Common myeloid progenitor, CD34-positive (primary cell): Measurements from ENCODE around the gene SNX9.
A peak's percentile ranks its signal among the peaks of the same experiment; 100 is the strongest.

Experiments
- CTCF ChIA-PET: fragments of 350-600 bp; sonication (Branson Sonifier 250); formaldehyde crosslinking; loops from one replicate; lab custom pipeline; 2021; ENCODE audit warnings: antibody characterized with exemption; lab: Charles Lee
- POLR2A ChIA-PET: fragments of 350-600 bp; sonication (Branson Sonifier 250); formaldehyde crosslinking; loops from one replicate; lab custom pipeline; 2021; ENCODE audit warnings: antibody characterized with exemption; lab: Charles Lee
- DNase-seq, 3 donors: peaks; one replicate each; pipeline versions ENCODE4 v3.0.0 to v3.0.0-alpha.2; 2013
- H3K27ac ChIP-seq, 2 experiments: 1 replicate in 1 of 2; 2 replicates in 1 of 2; pipeline ENCODE4 v1.7.0; 2013; ENCODE audit warnings: inconsistent platforms in 2 of 2, low read length in 2 of 2, mild to moderate bottlenecking in 2 of 2, low read depth in 1 of 2, moderate library complexity in 1 of 2; ENCODE audit not compliant: severe bottlenecking in 2 of 2, insufficient read depth in 1 of 2, poor library complexity in 1 of 2
- H3K27me3 ChIP-seq, 5 experiments: replicated peaks in 2 of 5; 1 replicate in 3 of 5; 2 replicates in 2 of 5; pipeline versions ENCODE4 v1.6.1 to v1.7.0; 2013; ENCODE audit warnings: low read length in 4 of 5, mild to moderate bottlenecking in 2 of 5, moderate library complexity in 2 of 5, inconsistent platforms in 1 of 5; ENCODE audit not compliant: insufficient read depth in 5 of 5, control insufficient read depth in 4 of 5
- H3K36me3 ChIP-seq, 4 experiments: 1 replicate in 2 of 4; 2 replicates in 2 of 4; pipeline versions ENCODE4 v1.6.1 to v1.7.0; 2013; ENCODE audit warnings: low read length in 3 of 4, control low read depth in 1 of 4, mild to moderate bottlenecking in 1 of 4; ENCODE audit not compliant: control insufficient read depth in 4 of 4, insufficient read depth in 4 of 4
- H3K4me1 ChIP-seq, 4 experiments: 1 replicate in 3 of 4; 2 replicates in 1 of 4; pipeline versions ENCODE4 v1.6.1 to v1.7.1; 2013; ENCODE audit warnings: low read length in 3 of 4, mild to moderate bottlenecking in 3 of 4, control low read depth in 1 of 4, inconsistent platforms in 1 of 4, moderate library complexity in 1 of 4; ENCODE audit not compliant: control insufficient read depth in 4 of 4, insufficient read depth in 4 of 4; ENCODE audit errors: control extremely low read depth in 1 of 4
- H3K4me3 ChIP-seq, 7 experiments: 1 replicate in 4 of 7; 2 replicates in 3 of 7; pipeline versions ENCODE4 v1.5.1 to v1.7.0; 2013; ENCODE audit warnings: mild to moderate bottlenecking in 7 of 7, low read length in 6 of 7, moderate library complexity in 6 of 7, inconsistent platforms in 2 of 7, low read depth in 2 of 7, control low read depth in 1 of 7; ENCODE audit not compliant: insufficient read depth in 4 of 7, control insufficient read depth in 1 of 7; ENCODE audit errors: extremely low read depth in 1 of 7
- H3K9me3 ChIP-seq, 5 experiments: 1 replicate in 4 of 5; 2 replicates in 1 of 5; pipeline versions ENCODE4 v1.6.1 to v1.7.1; 2013; ENCODE audit warnings: low read length in 4 of 5, mild to moderate bottlenecking in 2 of 5, inconsistent platforms in 1 of 5, low read depth in 1 of 5, moderate library complexity in 1 of 5; ENCODE audit not compliant: control insufficient read depth in 4 of 5, insufficient read depth in 2 of 5; ENCODE audit errors: control extremely low read depth in 1 of 5
- WGBS: methylation state at CpG from one replicate; pipeline ENCODE4 v1.1.5; 2013; ENCODE audit not compliant: insufficient coverage; 5-methylcytosine and 5-hydroxymethylcytosine counted together

Gene SNX9

GRCh38 chr6:157821342-157822033 is 1.6 kb upstream of the SNX9 start:
- no peak for DNase-seq
- ChIA-PET CTCF (interaction anchor here (1.0 to 1.4 kb wide), 3 partner anchors 7 to 66 kb away, joined by 3 to 5 read pairs (median 3); no protein-coding TSS in a partner anchor), POLR2A (interaction anchor here (0.6 kb wide), 1 partner anchor 24 kb away, joined by 3 read pairs; no protein-coding TSS in a partner anchor)
- Histone ChIP-seq H3K9me3 (peaks cover 0 to 2% (median 0%) of the 10 kb centered on the region in 5 experiments), H3K4me1 (peaks cover 8 to 24% (median 20%) of the 10 kb centered on the region in 4 experiments), H3K27me3 (peaks cover 0 to 3% (median 0%) of the 10 kb centered on the region in 5 experiments), H3K27ac (no peak overlapping the region), H3K4me3 (no peak overlapping the region), H3K36me3 (no peaks in the 10 kb centered on the region)
- WGBS, result 100% methylated on average over 3 of the region's 6 CpGs

- Histone ChIP-seq H3K27ac (no peak overlapping the region), H3K9me3 (no peaks in the 10 kb centered on the region), H3K36me3 (no peaks in the 10 kb centered on the region), H3K4me1 (peaks cover 8 to 24% (median 20%) of the 10 kb centered on the region in 4 experiments), H3K27me3 (peaks cover 0 to 3% (median 0%) of the 10 kb centered on the region in 5 experiments), H3K4me3 (peak overlapping the region in 6 of 7 experiments; percentile 32 to 76 (median 52))
- peak in 2 of 3 donors; percentile 49 to 57 for DNase-seq
- 9% methylated on average over 52 of the region's 53 CpGs for WGBS
- CTCF ChIA-PET, result interaction anchor here (1.0 to 1.4 kb wide), 3 partner anchors 8 to 67 kb away, joined by 3 to 5 read pairs (median 3); no protein-coding TSS in a partner anchor
- POLR2A ChIA-PET, result interaction anchor here (0.6 kb wide), 1 partner anchor 25 kb away, joined by 3 read pairs; no protein-coding TSS in a partner anchor
These were observed 623 bp upstream of the SNX9 start for GRCh38 chr6:157822245-157823000.

GRCh38 chr6:157823528-157824370 is 703 bp downstream of the SNX9 start:
- ChIA-PET CTCF (interaction anchor here (0.8 to 1.0 kb wide), 2 partner anchors 11 to 68 kb away, joined by 3 to 4 read pairs; no protein-coding TSS in a partner anchor), POLR2A (no interaction called here)
- peaks cover 8 to 24% (median 20%) of the 10 kb centered on the region in 4 experiments for H3K4me1 ChIP-seq
- H3K27ac ChIP-seq, result peak overlapping the region in 1 of 2 experiments; percentile 83
- peak overlapping the region; percentile 48 to 93 (median 86) for H3K4me3 ChIP-seq
- peak; percentile 74 to 87 (median 85) for DNase-seq
- under 1% methylated on average over 51 of the region's 74 CpGs for WGBS
- H3K36me3 ChIP-seq, result no peaks in the 10 kb centered on the region
- H3K9me3 ChIP-seq, result no peaks in the 10 kb centered on the region
- H3K27me3 ChIP-seq, result peaks cover 0 to 3% (median 0%) of the 10 kb centered on the region in 5 experiments

- Histone ChIP-seq H3K4me3 (no peak overlapping the region), H3K4me1 (peaks cover 8 to 24% (median 22%) of the 10 kb centered on the region in 4 experiments), H3K27me3 (peaks cover 0 to 3% (median 0%) of the 10 kb centered on the region in 5 experiments), H3K9me3 (no peaks in the 10 kb centered on the region), H3K36me3 (no peaks in the 10 kb centered on the region), H3K27ac (peak overlapping the region in 1 of 2 experiments; percentile 83)
- ChIA-PET POLR2A (no interaction called here), CTCF (no interaction called here)
- DNase-seq, result peak in 1 of 3 donors; percentile 56
- 90% methylated on average over 3 of the region's 10 CpGs for WGBS
These were observed 2.3 kb downstream of the SNX9 start for GRCh38 chr6:157825243-157825904.

GRCh38 chr6:157830354-157831017 is 7.4 kb downstream of the SNX9 start:
- ChIA-PET POLR2A (no interaction called here), CTCF (interaction anchor here (1.7 kb wide), 1 partner anchor 44 kb away, joined by 7 read pairs; no protein-coding TSS in a partner anchor)
- Histone ChIP-seq H3K9me3 (no peaks in the 10 kb centered on the region), H3K27me3 (no peaks in the 10 kb centered on the region), H3K36me3 (no peaks in the 10 kb centered on the region), H3K27ac (no peak overlapping the region), H3K4me1 (peaks cover 2 to 30% (median 8%) of the 10 kb centered on the region in 4 experiments), H3K4me3 (no peak overlapping the region)
- WGBS, result 94% methylated on average over 5 of the region's 6 CpGs
- peak in 2 of 3 donors; percentile 42 to 58 for DNase-seq

- Histone ChIP-seq H3K27ac (no peak overlapping the region), H3K4me1 (peaks cover 2 to 32% (median 6%) of the 10 kb centered on the region in 4 experiments), H3K27me3 (no peaks in the 10 kb centered on the region), H3K9me3 (peaks cover 0 to 1% (median 0%) of the 10 kb centered on the region in 5 experiments), H3K36me3 (no peaks in the 10 kb centered on the region), H3K4me3 (no peak overlapping the region)
- POLR2A ChIA-PET, result no interaction called here
- CTCF ChIA-PET, result interaction anchor here (1.7 kb wide), 1 partner anchor 43 kb away, joined by 7 read pairs; no protein-coding TSS in a partner anchor
- DNase-seq, result no peak
- WGBS, result no CpG with 5 or more reads among the region's 2 CpGs
These were observed 7.9 kb downstream of the SNX9 start for GRCh38 chr6:157831018-157831369.
